NK-92 treated with Interleukin-12 subunit alpha and Interleukin-12 subunit beta, amount 100 ng/mL, for 24 hours (cell line): ENCODE data around the gene CASP3.

ENCODE experiments used
- DNase-seq: peaks from one replicate; lab custom pipeline; 2025; lab: John Stamatoyannopoulos, UW

The CASP3 gene

GRCh38 chr4:184649026-184649970 is at the start of gene CASP3, which contains the start of gene PRIMPOL:
CASP3 (minus strand) TSS chr4:184649447; CDS start chr4:184638453, 10,994 bp downstream.
PRIMPOL (plus strand) TSS chr4:184649738; CDS start chr4:184657141, 7,403 bp downstream.
- DNase-seq, result peak; percentile 89

- DNase-seq, result no peak
Measured at GRCh38 chr4:184697956-184698355, 48.7 kb upstream of the CASP3 start.

- no peak for DNase-seq
Measured at GRCh38 chr4:184695178-184695896, 46.1 kb upstream of the CASP3 start.

- DNase-seq, result no peak
Measured at GRCh38 chr4:184694412-184694956, 45.2 kb upstream of the CASP3 start.

- DNase-seq, result no peak
Measured at GRCh38 chr4:184693056-184693455, 43.8 kb upstream of the CASP3 start.

- DNase-seq, result no peak
Measured at GRCh38 chr4:184689681-184690080, 40.4 kb upstream of the CASP3 start.

- no peak for DNase-seq
Measured at GRCh38 chr4:184688447-184688846, 39.2 kb upstream of the CASP3 start.

- DNase-seq, result no peak
Measured at GRCh38 chr4:184688005-184688404, 38.8 kb upstream of the CASP3 start.

GRCh38 chr4:184684491-184685189 is 35.4 kb upstream of the CASP3 start:
- no peak for DNase-seq

- DNase-seq, result no peak
Measured at GRCh38 chr4:184681916-184682315, 32.7 kb upstream of the CASP3 start.

- no peak for DNase-seq
Measured at GRCh38 chr4:184680698-184681097, 31.5 kb upstream of the CASP3 start.

GRCh38 chr4:184675821-184676492 is 26.7 kb upstream of the CASP3 start:
- no peak for DNase-seq

GRCh38 chr4:184675018-184675417 is 25.8 kb upstream of the CASP3 start:
- DNase-seq, result no peak

- DNase-seq, result no peak
Measured at GRCh38 chr4:184674011-184674410, 24.8 kb upstream of the CASP3 start.

GRCh38 chr4:184672741-184673140 is 23.5 kb upstream of the CASP3 start:
- no peak for DNase-seq

- DNase-seq, result no peak
Measured at GRCh38 chr4:184671101-184671500, 21.9 kb upstream of the CASP3 start.

- DNase-seq, result no peak
Measured at GRCh38 chr4:184669251-184669650, 20.0 kb upstream of the CASP3 start.

GRCh38 chr4:184668511-184669114 is 19.4 kb upstream of the CASP3 start:
- no peak for DNase-seq

- no peak for DNase-seq
Measured at GRCh38 chr4:184668096-184668495, 18.8 kb upstream of the CASP3 start.

- no peak for DNase-seq
Measured at GRCh38 chr4:184666670-184667069, 17.4 kb upstream of the CASP3 start.
